UCSD-AML1 (cell line): Measurements from ENCODE around the gene STRIP2.
"Not testable (repeated sequence)": the region's sequence is repeated elsewhere in the genome, so short reads cannot be mapped to it uniquely, and the experiment has no call there.

Experiments used
- DNase-seq: peaks from one replicate; lab custom pipeline; 2025; ENCODE audit not compliant: unreplicated experiment; lab: John Stamatoyannopoulos, UW

The STRIP2 gene

GRCh38 chr7:129524405-129524804, 90.2 kb downstream of the STRIP2 start:
- DNase-seq: not testable (repeated sequence)

- DNase-seq: no peak
These were observed 91.1 kb downstream of the STRIP2 start for GRCh38 chr7:129525225-129525862.

- DNase-seq: no peak
These were observed 95.4 kb downstream of the STRIP2 start for GRCh38 chr7:129529643-129530042.

- DNase-seq: no peak
These were observed 96.7 kb downstream of the STRIP2 start for GRCh38 chr7:129530795-129531391.

GRCh38 chr7:129531721-129532120, 97.5 kb downstream of the STRIP2 start:
- DNase-seq: no peak

GRCh38 chr7:129532375-129532774, 98.1 kb downstream of the STRIP2 start:
- DNase-seq: no peak

GRCh38 chr7:129534558-129535274, 100.5 kb downstream of the STRIP2 start:
- DNase-seq: not testable (repeated sequence)

GRCh38 chr7:129535896-129536295, 101.7 kb downstream of the STRIP2 start:
- DNase-seq: no peak

- DNase-seq: no peak
These were observed 102.1 kb downstream of the STRIP2 start for GRCh38 chr7:129536323-129536722.
